Right renal pelvis (tissue), 4 donors: ENCODE results near the gene NFKBIZ. TPM values are rescaled to one million over a fixed set of nuclear protein-coding genes. Genes with fewer than 3 reads are reported as not detected.
A peak's percentile ranks its signal among the peaks of the same experiment; 100 is the strongest.
"Not testable (repeated sequence)": the region's sequence is repeated elsewhere in the genome, so short reads cannot be mapped to it uniquely, and the experiment has no call there.

Experiments used
- DNase-seq, 4 donors: peaks; one replicate each; pipeline ENCODE4 v3.0.0-alpha.2; 2013; ENCODE audit warnings: low read depth in 4 of 4, low spot score in 3 of 4, missing footprints in 1 of 4
- polyA plus RNA-seq, 4 donors: library from polyadenylated mRNA; unstranded; fragments of 120-200 nt; gene quantifications; one replicate each; pipeline ENCODE4 v1.2.1, GENCODE V29; 2013; ENCODE audit not compliant: insufficient read length in 4 of 4

The NFKBIZ gene
- polyA plus RNA-seq, 4 donors, result 3.9 to 10.9 (median 7.7) TPM

GRCh38 chr3:101849714-101850245 is 466 bp downstream of the NFKBIZ start:
- DNase-seq, result peak in 3 of 4 donors; percentile 10 to 44 (median 14)

- DNase-seq, result peak in 3 of 4 donors; percentile 8 to 15 (median 15)
Measured at GRCh38 chr3:101850246-101851051, 1.1 kb downstream of the NFKBIZ start.

DNA sequence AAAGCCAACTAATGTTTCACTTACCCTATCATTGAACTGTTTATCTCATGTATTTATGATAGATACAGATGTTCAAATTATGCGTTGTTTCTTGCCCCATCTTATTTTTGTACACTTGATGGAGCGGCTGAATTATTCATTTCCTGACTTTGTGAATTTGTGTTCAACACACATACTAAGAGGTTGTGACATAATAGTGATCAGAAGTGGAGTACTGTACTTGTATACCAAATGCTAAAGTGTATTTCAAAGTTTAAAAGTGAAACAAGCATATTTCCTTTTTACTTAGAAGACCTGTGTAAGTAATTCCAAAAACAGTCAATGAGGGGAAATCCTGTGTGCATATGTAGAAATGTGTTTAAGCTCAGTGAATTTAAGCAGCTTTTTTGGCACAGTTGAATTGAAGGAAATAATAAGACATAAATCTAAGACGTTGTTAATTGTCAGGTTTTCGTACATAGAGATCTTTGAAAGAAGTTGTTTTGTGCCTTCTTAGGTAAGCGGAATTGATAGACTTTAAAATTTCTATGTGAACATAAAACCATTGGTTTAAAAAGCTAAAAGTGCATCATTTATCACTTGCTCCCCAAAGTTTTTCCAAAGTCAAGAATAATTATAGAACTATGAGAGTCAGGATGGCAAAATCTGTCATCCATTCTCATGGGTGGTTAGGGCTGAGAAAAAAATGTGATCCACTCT is 1.9 kb downstream of the NFKBIZ start:
- no peak for DNase-seq

- no peak for DNase-seq
Measured at GRCh38 chr3:101851850-101852714, 2.8 kb downstream of the NFKBIZ start.

DNA sequence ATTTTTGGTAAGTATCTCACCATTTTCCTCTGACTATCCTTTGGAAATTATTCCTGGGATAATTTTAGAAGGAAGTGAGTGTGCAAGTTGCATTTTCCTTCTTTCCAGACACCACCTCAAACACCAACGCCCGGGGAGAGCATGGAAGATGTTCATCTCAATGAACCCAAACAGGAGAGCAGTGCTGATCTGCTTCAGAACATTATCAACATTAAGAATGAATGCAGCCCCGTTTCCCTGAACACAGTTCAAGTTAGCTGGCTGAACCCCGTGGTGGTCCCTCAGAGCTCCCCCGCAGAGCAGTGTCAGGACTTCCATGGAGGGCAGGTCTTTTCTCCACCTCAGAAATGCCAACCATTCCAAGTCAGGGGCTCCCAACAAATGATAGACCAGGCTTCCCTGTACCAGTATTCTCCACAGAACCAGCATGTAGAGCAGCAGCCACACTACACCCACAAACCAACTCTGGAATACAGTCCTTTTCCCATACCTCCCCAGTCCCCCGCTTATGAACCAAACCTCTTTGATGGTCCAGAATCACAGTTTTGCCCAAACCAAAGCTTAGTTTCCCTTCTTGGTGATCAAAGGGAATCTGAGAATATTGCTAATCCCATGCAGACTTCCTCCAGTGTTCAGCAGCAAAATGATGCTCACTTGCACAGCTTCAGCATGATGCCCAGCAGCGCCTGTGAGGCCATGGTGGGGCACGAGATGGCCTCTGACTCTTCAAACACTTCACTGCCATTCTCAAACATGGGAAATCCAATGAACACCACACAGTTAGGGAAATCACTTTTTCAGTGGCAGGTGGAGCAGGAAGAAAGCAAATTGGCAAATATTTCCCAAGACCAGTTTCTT is 3.9 kb downstream of the NFKBIZ start:
- DNase-seq, result no peak

GRCh38 chr3:101853982-101854381 is 4.7 kb downstream of the NFKBIZ start:
- no peak for DNase-seq

GRCh38 chr3:101854608-101855304 is 5.4 kb downstream of the NFKBIZ start:
- DNase-seq, result no peak

DNA sequence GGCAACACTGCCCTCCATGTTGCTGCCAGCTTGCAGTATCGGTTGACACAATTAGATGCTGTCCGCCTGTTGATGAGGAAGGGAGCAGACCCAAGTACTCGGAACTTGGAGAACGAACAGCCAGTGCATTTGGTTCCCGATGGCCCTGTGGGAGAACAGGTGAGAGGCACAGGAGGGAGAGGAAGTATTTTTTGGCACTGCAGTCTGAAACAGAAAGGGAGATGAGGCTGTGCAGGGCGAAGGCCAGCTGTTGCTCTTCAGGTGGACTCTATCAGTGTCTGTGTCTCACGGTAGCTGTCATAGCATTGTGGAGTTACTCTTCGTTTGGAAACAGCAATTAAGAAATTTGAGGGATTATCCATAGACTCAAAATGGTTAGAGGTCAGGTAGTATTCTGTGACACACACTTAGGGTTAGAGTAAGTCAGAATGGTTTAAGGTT is 8.0 kb downstream of the NFKBIZ start:
- DNase-seq, result no peak

DNA sequence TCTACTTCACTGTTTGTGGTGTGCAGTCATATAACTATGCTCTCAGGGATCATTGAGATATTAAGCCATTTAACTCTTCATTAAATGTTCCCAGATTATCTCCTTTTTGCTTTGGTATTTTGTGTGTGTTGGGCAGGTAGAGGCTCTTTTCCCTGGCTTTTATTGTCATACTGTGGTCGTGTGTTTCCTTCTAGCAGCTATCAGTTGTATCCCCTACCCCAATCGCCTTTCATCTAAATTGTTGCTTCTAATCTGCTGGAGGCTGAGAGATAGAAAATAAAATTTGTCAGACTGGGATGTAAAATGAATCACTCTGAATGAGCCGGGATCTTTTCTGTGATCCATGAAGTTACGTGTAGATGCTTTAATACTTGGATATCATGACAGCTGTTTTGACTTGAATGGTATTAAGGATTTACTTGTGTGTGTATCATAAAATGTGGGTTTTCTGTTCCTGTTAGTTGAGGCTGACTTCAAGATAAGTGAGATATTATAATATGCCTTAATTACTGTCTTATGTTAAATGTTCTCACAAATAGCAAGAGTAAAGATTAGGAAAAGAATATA is 9.2 kb downstream of the NFKBIZ start:
- DNase-seq, result no peak

DNA sequence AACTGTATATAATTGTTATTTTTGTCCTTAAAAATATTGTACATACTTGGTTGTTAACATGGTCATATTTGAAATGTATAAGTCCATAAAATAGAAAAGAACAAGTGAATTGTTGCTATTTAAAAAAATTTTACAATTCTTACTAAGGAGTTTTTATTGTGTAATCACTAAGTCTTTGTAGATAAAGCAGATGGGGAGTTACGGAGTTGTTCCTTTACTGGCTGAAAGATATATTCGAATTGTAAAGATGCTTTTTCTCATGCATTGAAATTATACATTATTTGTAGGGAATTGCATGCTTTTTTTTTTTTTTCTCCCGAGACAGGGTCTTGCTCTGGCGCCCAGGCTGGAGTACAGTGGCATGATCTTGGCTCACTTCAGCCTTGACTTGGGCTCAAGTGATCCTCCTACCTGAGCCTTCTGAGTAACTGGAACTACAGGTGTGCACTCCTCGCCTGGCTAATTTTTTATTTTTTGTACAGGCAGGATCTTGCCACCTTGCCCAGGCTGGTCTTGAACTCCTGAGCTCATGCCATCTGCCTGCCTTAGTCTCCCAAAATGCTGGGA is 10.7 kb downstream of the NFKBIZ start:
- DNase-seq, result no peak

DNA sequence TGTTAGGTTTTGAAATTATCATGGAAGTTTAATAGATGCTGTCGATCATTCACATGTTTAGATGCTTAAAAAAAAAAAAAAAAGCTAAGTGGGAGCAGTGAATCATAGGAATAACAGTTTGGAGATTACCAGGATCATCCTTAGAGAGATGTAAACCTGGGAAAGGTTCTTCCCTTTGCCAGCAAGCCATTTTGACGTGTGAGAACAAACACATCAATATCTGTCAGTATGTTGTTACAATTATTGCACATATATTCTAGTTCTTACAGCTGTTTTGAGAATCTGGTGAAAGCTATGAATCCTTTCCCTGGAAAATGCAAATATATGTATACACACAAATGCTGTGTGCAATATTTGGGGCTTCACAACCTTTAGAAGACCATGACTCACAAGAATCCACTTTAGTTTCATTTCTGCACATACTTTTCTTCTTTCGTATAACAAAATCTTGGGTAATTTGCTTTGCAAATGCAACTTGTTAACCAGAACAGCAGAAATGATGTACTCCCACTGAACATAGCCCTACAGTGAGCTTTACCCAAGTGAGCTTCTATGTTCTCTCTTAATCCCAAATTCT is 12.0 kb downstream of the NFKBIZ start:
- DNase-seq, result no peak

DNA sequence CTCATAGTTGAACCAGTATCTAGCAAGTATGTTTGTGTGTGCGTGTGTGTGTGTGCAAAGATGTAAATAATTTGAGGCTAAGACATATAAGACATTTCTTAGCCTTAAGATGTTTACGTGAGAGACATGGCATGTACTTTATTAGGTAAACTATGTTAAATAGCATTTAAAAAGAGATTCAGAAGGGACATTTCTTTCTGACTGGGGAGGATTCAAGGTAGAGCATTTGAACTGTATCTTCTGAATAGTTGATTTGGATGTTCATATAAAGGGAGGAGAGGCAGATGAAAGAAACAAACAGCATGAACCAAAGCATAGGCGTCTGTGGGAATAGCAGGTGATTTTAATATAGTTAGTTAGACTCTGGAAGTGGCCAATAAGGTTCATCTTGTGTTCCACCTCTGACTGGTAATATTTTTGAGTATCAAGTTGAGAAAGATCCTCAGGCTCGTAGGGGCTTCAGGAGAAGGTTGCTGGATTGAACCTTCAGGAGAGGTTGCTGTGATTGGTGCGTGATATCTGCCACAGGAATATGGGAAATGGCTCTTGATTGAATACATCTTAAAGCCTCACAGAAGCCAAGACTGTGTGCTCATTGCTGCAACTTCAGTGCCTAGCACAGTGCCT is 12.6 kb downstream of the NFKBIZ start:
- DNase-seq, result no peak

DNA sequence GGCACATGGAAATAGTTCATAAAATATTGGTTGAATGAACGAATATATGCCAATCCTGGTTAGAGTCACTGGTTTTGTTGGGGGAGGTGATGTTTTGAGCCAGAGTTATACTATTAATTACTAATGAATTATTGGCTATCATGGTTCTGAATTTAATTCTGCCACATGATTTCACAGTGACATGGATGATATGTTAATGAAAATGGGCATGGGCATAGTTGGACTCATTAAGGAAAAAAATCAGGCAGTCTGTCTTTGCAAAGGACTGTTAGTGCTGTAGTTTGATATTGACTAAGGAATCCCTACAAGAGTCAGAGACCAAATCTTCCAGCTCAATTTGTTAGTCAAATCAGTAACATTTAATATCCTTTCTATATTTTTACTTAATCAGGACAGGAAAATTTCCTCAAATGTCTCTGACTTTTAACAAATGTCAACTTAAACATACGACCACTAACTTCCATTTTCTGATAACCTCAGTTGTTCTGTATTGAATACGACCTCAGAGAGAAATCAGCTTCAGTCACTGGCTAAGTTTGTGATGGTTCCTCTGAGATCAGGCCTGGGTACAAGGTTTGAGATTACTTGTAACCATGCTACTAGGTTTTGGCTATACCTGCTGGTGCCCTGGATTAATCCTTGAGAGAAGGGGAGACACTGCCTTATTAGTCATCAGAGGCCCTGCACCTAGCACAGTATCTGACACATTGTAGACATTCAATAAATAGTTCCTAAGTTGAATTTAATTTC is 13.3 kb downstream of the NFKBIZ start:
- DNase-seq, result no peak

- DNase-seq, result not testable (repeated sequence)
Measured at GRCh38 chr3:101864926-101865325, 15.6 kb downstream of the NFKBIZ start.

DNA sequence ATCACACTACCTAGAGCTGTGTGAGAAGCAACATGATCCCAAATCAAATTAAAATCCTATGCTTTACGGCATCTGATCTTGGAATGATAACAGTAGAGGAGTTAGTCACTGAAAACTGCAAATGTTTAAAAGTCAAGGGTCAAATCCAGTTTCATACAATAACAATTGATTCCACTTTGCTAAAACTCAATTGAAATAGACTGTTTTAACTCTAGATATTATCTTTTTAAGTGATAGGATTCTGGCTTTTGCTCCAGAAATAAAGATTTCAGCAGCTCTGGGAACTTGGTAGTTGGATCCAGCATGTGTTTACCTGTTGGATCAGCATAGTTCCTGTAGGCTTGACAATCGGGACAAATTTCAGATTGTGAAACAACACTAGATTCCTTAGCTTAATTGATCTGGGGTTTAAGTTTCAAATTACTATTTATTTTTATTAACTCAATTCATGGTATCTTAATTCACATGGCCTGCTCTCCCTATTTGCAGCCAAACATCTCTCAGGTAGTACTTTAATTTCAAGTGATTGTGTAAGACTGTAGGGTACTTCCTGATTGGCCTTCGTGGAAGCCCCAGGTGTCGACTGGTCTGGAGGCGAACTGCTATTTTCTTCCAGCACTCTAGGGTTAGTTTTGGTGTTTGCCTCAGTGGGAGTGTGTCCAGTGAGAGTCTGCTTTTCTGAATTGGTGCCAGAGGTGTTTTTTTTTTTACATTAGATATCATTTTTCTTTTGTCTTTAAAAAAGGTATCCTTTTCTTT is 16.6 kb downstream of the NFKBIZ start:
- no peak for DNase-seq

- no peak for DNase-seq
Measured at GRCh38 chr3:101867511-101867910, 18.2 kb downstream of the NFKBIZ start.
